ENCODE data around the gene PPP2R2C.

PPP2R2C gene

DNA sequence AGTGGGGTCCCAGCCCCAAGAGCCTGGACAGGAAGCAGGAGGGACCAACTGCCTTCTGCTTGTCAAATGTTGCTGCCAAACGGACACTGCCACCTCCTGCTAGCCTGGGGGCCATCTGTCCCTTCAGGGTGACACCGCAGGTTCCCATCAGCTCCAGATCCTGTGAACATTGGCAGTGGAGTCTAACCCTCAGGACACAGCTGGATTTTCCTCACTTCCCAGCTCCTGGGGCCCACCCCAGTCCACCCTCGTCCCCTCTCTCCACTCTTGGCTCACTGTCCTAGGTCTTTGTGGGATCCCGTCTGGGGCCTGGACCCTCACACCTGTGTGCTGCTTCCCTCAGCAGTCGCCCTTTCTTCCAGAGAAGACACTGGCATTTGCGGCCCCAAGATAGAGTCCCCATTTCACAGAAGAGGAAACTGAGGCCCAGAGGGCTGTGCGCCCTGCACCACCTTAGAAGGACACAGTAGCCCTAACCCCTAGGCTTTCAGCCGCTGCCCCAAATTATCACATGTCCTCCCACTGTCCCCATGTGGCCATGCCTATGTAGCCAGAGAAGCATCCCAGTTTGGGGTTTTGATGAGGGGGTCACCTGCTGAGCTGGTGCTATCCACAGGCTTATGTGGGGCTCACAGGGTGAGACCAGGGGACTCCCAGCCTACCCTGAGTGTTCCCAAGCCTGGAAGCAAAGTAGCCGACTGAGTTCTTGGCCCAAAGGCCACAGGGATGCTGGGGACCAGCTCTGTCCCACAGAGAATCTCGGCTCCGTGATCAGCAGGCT, 20.1 kb downstream of the PPP2R2C start:
- H3K18ac ChIP-seq (ENCODE audit: low read length): peak overlapping the region; percentile 59
- H2BK12ac ChIP-seq (ENCODE audit: low read length): peak overlapping the region; percentile 49
- no peaks in the 10 kb centered on the region for H3K36me3 ChIP-seq (replicated peaks in 1 of 2; ENCODE audit: control insufficient read depth in 2 of 2, insufficient read depth in 2 of 2, low read length in 2 of 2)
- H4K91ac ChIP-seq (ENCODE audit: low read depth, low read length, poor library complexity): no peak overlapping the region
- peak overlapping the region; percentile 43 for H2BK5ac ChIP-seq (ENCODE audit: low read length)
- H2BK120ac ChIP-seq (ENCODE audit: low read depth, low read length): no peak overlapping the region
- H2AK5ac ChIP-seq (ENCODE audit: low read depth, low read length): peak overlapping the region; percentile 81
- no peak overlapping the region for H3K27ac ChIP-seq (replicated peaks; ENCODE audit: low read length)
- H3K4me2 ChIP-seq (ENCODE audit: insufficient read depth, low read length, poor library complexity, severe bottlenecking): no peak overlapping the region
- no peaks in the 10 kb centered on the region for H3K79me1 ChIP-seq (ENCODE audit: low read depth, low read length)
- H3K14ac ChIP-seq (ENCODE audit: low read length): no peak overlapping the region
- H4K8ac ChIP-seq (ENCODE audit: low read depth, low read length): peak overlapping the region; percentile 48
- H3K27me3 ChIP-seq (ENCODE audit: control insufficient read depth in 3 of 3, insufficient read depth in 3 of 3, low read depth in 1 of 3, low read length in 3 of 3): peaks cover 0 to 51% (median 0%) of the 10 kb centered on the region in 3 experiments
- H3K9ac ChIP-seq (ENCODE audit: low read depth, low read length, poor library complexity): no peak overlapping the region
- peaks cover 4 to 5% of the 10 kb centered on the region in 2 donors for H3K4me1 ChIP-seq (ENCODE audit: control insufficient read depth in 2 of 2, insufficient read depth in 1 of 2, low read depth in 1 of 2, low read length in 2 of 2)
- H3K4ac ChIP-seq (ENCODE audit: low read length): peak overlapping the region; percentile 87
- DNase-seq (ENCODE audit: low spot score): no peak
- no peak overlapping the region for H3K4me3 ChIP-seq (ENCODE audit: low read length in 2 of 2)
- H2AFZ ChIP-seq (ENCODE audit: low read length): no peak overlapping the region
- peak overlapping the region; percentile 96 for H2BK15ac ChIP-seq (ENCODE audit: low read length)
- H3K9me3 ChIP-seq (replicated peaks in 1 of 2; ENCODE audit: control insufficient read depth in 2 of 2, insufficient read depth in 1 of 2, low read depth in 1 of 2, low read length in 2 of 2): no peaks in the 10 kb centered on the region
- WGBS, 2 donors (ENCODE audit: extremely low coverage in 2 of 2, insufficient read length in 2 of 2, insufficient replicate concordance in 1 of 2): no CpG with 5 or more reads among the region's 11 CpGs
- no peak overlapping the region for H3K23ac ChIP-seq (ENCODE audit: low read depth, low read length, poor library complexity)

DNA sequence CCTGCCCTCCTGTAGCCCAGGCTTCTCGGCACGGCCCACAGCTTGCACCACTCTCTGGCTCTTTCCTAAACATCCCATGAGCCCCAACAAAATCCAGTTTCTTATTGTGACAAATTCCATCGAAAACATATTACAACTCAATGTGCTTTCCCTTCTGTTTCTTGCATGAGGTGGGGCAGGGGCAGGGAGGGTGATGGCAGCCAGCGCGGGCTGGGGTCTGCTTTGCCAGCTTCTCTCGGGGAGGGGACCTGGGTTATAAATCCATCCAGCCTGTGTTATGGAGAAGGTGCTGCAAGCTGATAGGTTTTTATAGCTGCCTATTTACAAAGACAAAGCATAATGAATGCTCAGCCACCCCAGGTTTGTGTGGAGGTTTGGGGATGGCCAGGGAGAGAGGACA, 21.1 kb downstream of the PPP2R2C start:
- H3K27me3 ChIP-seq (ENCODE audit: control insufficient read depth in 3 of 3, insufficient read depth in 3 of 3, low read depth in 1 of 3, low read length in 3 of 3): peaks cover 0 to 60% (median 0%) of the 10 kb centered on the region in 3 experiments
- H3K4me3 ChIP-seq (ENCODE audit: low read length in 2 of 2): no peak overlapping the region
- H3K79me1 ChIP-seq (ENCODE audit: low read depth, low read length): no peaks in the 10 kb centered on the region
- no peak overlapping the region for H4K91ac ChIP-seq (ENCODE audit: low read depth, low read length, poor library complexity)
- H3K4me2 ChIP-seq (ENCODE audit: insufficient read depth, low read length, poor library complexity, severe bottlenecking): no peak overlapping the region
- no peak overlapping the region for H2BK12ac ChIP-seq (ENCODE audit: low read length)
- DNase-seq (ENCODE audit: low spot score): no peak
- H4K8ac ChIP-seq (ENCODE audit: low read depth, low read length): no peak overlapping the region
- no peak overlapping the region for H2BK120ac ChIP-seq (ENCODE audit: low read depth, low read length)
- no peak overlapping the region for H3K27ac ChIP-seq (replicated peaks; ENCODE audit: low read length)
- no peak overlapping the region for H2AFZ ChIP-seq (ENCODE audit: low read length)
- peak overlapping the region; percentile 13 for H2AK5ac ChIP-seq (ENCODE audit: low read depth, low read length)
- H2BK15ac ChIP-seq (ENCODE audit: low read length): no peak overlapping the region
- no peak overlapping the region for H3K18ac ChIP-seq (ENCODE audit: low read length)
- peaks cover 13 to 15% of the 10 kb centered on the region in 2 donors for H3K4me1 ChIP-seq (ENCODE audit: control insufficient read depth in 2 of 2, insufficient read depth in 1 of 2, low read depth in 1 of 2, low read length in 2 of 2)
- H3K14ac ChIP-seq (ENCODE audit: low read length): peak overlapping the region; percentile 66
- no peak overlapping the region for H3K9ac ChIP-seq (ENCODE audit: low read depth, low read length, poor library complexity)
- no peak overlapping the region for H3K4ac ChIP-seq (ENCODE audit: low read length)
- no peak overlapping the region for H3K23ac ChIP-seq (ENCODE audit: low read depth, low read length, poor library complexity)
- no peak overlapping the region for H2BK5ac ChIP-seq (ENCODE audit: low read length)
- H3K36me3 ChIP-seq (replicated peaks in 1 of 2; ENCODE audit: control insufficient read depth in 2 of 2, insufficient read depth in 2 of 2, low read length in 2 of 2): no peaks in the 10 kb centered on the region
- no CpG with 5 or more reads among the region's 6 CpGs for WGBS, 2 donors (ENCODE audit: extremely low coverage in 2 of 2, insufficient read length in 2 of 2, insufficient replicate concordance in 1 of 2)
- no peaks in the 10 kb centered on the region for H3K9me3 ChIP-seq (replicated peaks in 1 of 2; ENCODE audit: control insufficient read depth in 2 of 2, insufficient read depth in 1 of 2, low read depth in 1 of 2, low read length in 2 of 2)

DNA sequence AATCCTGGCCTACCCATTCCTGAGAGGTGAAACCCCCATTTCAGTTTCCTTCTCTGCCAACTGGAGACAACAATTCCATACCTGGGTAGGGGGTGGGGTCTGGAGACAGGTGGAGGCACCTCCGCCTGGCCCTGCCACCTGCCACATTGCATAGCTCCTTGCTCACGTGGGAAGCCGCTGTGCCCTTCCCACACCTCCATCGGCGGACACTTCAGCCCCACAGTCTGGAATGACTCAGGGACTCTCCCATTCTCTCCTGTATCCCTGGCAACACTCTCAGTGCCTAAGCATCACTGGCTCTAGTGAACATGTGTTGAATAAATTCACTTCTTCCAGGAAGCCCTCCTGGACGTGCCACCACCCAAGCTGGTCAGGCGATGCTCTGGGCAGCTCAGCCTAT, 21.7 kb downstream of the PPP2R2C start:
- H2BK12ac ChIP-seq (ENCODE audit: low read length): no peak overlapping the region
- H3K36me3 ChIP-seq (replicated peaks in 1 of 2; ENCODE audit: control insufficient read depth in 2 of 2, insufficient read depth in 2 of 2, low read length in 2 of 2): no peaks in the 10 kb centered on the region
- H3K14ac ChIP-seq (ENCODE audit: low read length): peak overlapping the region; percentile 66
- peak overlapping the region; percentile 29 for H2AK5ac ChIP-seq (ENCODE audit: low read depth, low read length)
- H4K91ac ChIP-seq (ENCODE audit: low read depth, low read length, poor library complexity): no peak overlapping the region
- WGBS, 2 donors (ENCODE audit: extremely low coverage in 2 of 2, insufficient read length in 2 of 2, insufficient replicate concordance in 1 of 2): no CpG with 5 or more reads among the region's 7 CpGs
- H3K4me1 ChIP-seq (ENCODE audit: control insufficient read depth in 2 of 2, insufficient read depth in 1 of 2, low read depth in 1 of 2, low read length in 2 of 2): peaks cover 13 to 16% of the 10 kb centered on the region in 2 donors
- no peak overlapping the region for H2BK120ac ChIP-seq (ENCODE audit: low read depth, low read length)
- no peak for DNase-seq (ENCODE audit: low spot score)
- no peak overlapping the region for H2BK5ac ChIP-seq (ENCODE audit: low read length)
- no peak overlapping the region for H3K4me3 ChIP-seq (ENCODE audit: low read length in 2 of 2)
- H2BK15ac ChIP-seq (ENCODE audit: low read length): no peak overlapping the region
- H3K27ac ChIP-seq (replicated peaks; ENCODE audit: low read length): no peak overlapping the region
- no peak overlapping the region for H3K4me2 ChIP-seq (ENCODE audit: insufficient read depth, low read length, poor library complexity, severe bottlenecking)
- H4K8ac ChIP-seq (ENCODE audit: low read depth, low read length): no peak overlapping the region
- no peak overlapping the region for H3K9ac ChIP-seq (ENCODE audit: low read depth, low read length, poor library complexity)
- H3K23ac ChIP-seq (ENCODE audit: low read depth, low read length, poor library complexity): no peak overlapping the region
- H3K9me3 ChIP-seq (replicated peaks in 1 of 2; ENCODE audit: control insufficient read depth in 2 of 2, insufficient read depth in 1 of 2, low read depth in 1 of 2, low read length in 2 of 2): no peaks in the 10 kb centered on the region
- no peaks in the 10 kb centered on the region for H3K79me1 ChIP-seq (ENCODE audit: low read depth, low read length)
- no peak overlapping the region for H3K18ac ChIP-seq (ENCODE audit: low read length)
- H3K4ac ChIP-seq (ENCODE audit: low read length): no peak overlapping the region
- H2AFZ ChIP-seq (ENCODE audit: low read length): no peak overlapping the region
- H3K27me3 ChIP-seq (ENCODE audit: control insufficient read depth in 3 of 3, insufficient read depth in 3 of 3, low read depth in 1 of 3, low read length in 3 of 3): peaks cover 0 to 66% (median 0%) of the 10 kb centered on the region in 3 experiments

DNA sequence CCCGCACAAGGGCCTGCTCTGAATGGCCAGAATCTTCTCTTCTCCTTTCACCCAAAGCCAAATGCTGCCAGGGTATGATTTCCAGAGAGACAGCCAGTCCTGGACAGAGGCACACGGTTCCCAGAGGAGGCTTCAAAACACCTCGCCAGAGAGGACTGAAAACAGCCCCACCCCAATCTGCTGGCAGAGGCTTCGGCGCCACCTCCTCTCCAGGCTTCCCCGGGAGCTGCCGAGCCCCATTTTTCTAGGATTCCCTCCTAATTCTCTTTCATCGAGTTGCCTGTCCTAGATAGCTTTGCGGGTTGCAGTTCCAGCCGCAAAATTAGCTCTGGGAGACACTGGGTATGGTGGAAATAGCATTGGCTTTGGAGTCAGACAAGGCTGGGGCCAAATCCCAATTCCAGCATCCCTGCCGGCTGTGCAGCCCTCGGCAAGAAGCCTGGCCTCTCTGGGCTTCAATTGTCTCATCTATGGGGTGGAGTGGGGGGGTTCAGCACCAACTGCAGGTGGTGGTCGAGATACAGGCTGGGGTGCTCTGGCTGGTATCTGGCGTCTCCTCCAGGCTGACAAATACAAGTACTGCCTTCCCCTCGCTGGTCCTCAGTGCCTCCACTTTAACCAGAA, 22.6 kb downstream of the PPP2R2C start:
- WGBS, 2 donors (ENCODE audit: extremely low coverage in 2 of 2, insufficient read length in 2 of 2, insufficient replicate concordance in 1 of 2): no CpG with 5 or more reads among the region's 15 CpGs
- peak overlapping the region; percentile 36 for H2AK5ac ChIP-seq (ENCODE audit: low read depth, low read length)
- H3K23ac ChIP-seq (ENCODE audit: low read depth, low read length, poor library complexity): no peak overlapping the region
- no peak overlapping the region for H3K14ac ChIP-seq (ENCODE audit: low read length)
- no peaks in the 10 kb centered on the region for H3K79me1 ChIP-seq (ENCODE audit: low read depth, low read length)
- no peak overlapping the region for H2BK15ac ChIP-seq (ENCODE audit: low read length)
- H3K27me3 ChIP-seq (ENCODE audit: control insufficient read depth in 3 of 3, insufficient read depth in 3 of 3, low read depth in 1 of 3, low read length in 3 of 3): peaks cover 0 to 66% (median 0%) of the 10 kb centered on the region in 3 experiments
- no peak overlapping the region for H3K4me3 ChIP-seq (ENCODE audit: low read length in 2 of 2)
- H2AFZ ChIP-seq (ENCODE audit: low read length): no peak overlapping the region
- no peak overlapping the region for H3K18ac ChIP-seq (ENCODE audit: low read length)
- no peak for DNase-seq (ENCODE audit: low spot score)
- H3K36me3 ChIP-seq (replicated peaks in 1 of 2; ENCODE audit: control insufficient read depth in 2 of 2, insufficient read depth in 2 of 2, low read length in 2 of 2): no peaks in the 10 kb centered on the region
- H2BK5ac ChIP-seq (ENCODE audit: low read length): no peak overlapping the region
- H2BK12ac ChIP-seq (ENCODE audit: low read length): no peak overlapping the region
- no peaks in the 10 kb centered on the region for H3K9me3 ChIP-seq (replicated peaks in 1 of 2; ENCODE audit: control insufficient read depth in 2 of 2, insufficient read depth in 1 of 2, low read depth in 1 of 2, low read length in 2 of 2)
- H4K8ac ChIP-seq (ENCODE audit: low read depth, low read length): no peak overlapping the region
- no peak overlapping the region for H3K4me2 ChIP-seq (ENCODE audit: insufficient read depth, low read length, poor library complexity, severe bottlenecking)
- H3K4me1 ChIP-seq (ENCODE audit: control insufficient read depth in 2 of 2, insufficient read depth in 1 of 2, low read depth in 1 of 2, low read length in 2 of 2): peaks cover 13 to 16% of the 10 kb centered on the region in 2 donors
- H3K9ac ChIP-seq (ENCODE audit: low read depth, low read length, poor library complexity): no peak overlapping the region
- H2BK120ac ChIP-seq (ENCODE audit: low read depth, low read length): no peak overlapping the region
- H3K4ac ChIP-seq (ENCODE audit: low read length): no peak overlapping the region
- no peak overlapping the region for H3K27ac ChIP-seq (replicated peaks; ENCODE audit: low read length)
- no peak overlapping the region for H4K91ac ChIP-seq (ENCODE audit: low read depth, low read length, poor library complexity)

All from neuronal stem cell (in vitro differentiated cells).